ENCODE measurements around the gene PRLR. TPM values are rescaled to one million over a fixed set of nuclear protein-coding genes. Genes with fewer than 3 reads are reported as not detected.

Gene PRLR
- total RNA-seq, 1 experiment from 2014 or later = 2.5 TPM

DNA sequence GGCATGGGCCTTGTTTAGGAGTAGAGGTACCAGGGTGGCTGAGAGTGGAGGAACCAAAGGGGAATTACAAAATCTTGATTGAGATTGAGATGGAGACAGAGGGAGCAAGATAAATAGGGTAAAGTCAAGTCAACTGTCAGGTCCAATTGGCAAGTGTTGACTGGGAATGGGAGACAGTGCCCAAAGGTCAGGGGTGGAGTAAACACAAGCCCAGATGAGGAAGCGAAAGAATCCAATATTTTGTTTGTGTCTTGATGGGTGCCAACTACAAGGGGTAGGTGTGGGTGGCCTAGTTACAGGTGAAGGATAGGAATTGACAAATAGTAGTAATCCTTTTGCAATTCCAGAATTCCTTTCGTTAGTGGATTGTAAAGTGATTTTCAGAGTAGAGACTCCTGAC, 107.5 kb downstream of the PRLR start:
- no peak overlapping the region for H3K9ac ChIP-seq (ENCODE audit: extremely low read depth, insufficient read length, low read length)
- no peak overlapping the region for H2AFZ ChIP-seq (ENCODE audit: low read length)
- H2BK5ac ChIP-seq (ENCODE audit: insufficient read length, low read length) = no peak overlapping the region
- H4K5ac ChIP-seq (ENCODE audit: insufficient read length, low read depth, low read length) = no peak overlapping the region
- WGBS (ENCODE audit: extremely low coverage, insufficient read length, low lambda C conversion rate) = no CpG with 5 or more reads among the region's 2 CpGs
- Mint-ChIP-seq H3K27ac (no peak overlapping the region), H3K9me3 (no peaks in the 10 kb centered on the region), H3K27me3 (ENCODE audit: low read depth) (peaks cover 4% of the 10 kb centered on the region), H3K4me1 (no peaks in the 10 kb centered on the region), H3K4me3 (no peak overlapping the region), H3K36me3 (ENCODE audit: insufficient read depth in 1 of 3, low read depth in 3 of 3) (no peaks in the 10 kb centered on the region)
- H3K27me3 ChIP-seq (ENCODE audit: insufficient read depth, low read length) = no peaks in the 10 kb centered on the region
- no peak overlapping the region for H2BK15ac ChIP-seq (ENCODE audit: low read depth, low read length)
- no peaks in the 10 kb centered on the region for H3K23me2 ChIP-seq (ENCODE audit: insufficient read length, low read depth, low read length, poor library complexity, severe bottlenecking)
- no peak overlapping the region for H3K4me2 ChIP-seq (ENCODE audit: insufficient read depth, insufficient read length, low read length)
- H2BK120ac ChIP-seq (ENCODE audit: low read depth, low read length, poor library complexity, severe bottlenecking) = no peak overlapping the region
- H3K9me3 ChIP-seq (ENCODE audit: control insufficient read depth, low read depth, low read length) = no peaks in the 10 kb centered on the region
- no peak overlapping the region for H2BK20ac ChIP-seq (ENCODE audit: low read depth, low read length, poor library complexity, severe bottlenecking)
- H3K14ac ChIP-seq (ENCODE audit: insufficient read depth, low read length) = no peak overlapping the region
- H3K79me1 ChIP-seq (ENCODE audit: insufficient read depth, low read depth, low read length, poor library complexity, severe bottlenecking) = no peaks in the 10 kb centered on the region
- no peaks in the 10 kb centered on the region for H4K20me1 ChIP-seq (ENCODE audit: control insufficient read depth, insufficient read depth, insufficient read length)
- TF ChIP-seq, protein P1, sequence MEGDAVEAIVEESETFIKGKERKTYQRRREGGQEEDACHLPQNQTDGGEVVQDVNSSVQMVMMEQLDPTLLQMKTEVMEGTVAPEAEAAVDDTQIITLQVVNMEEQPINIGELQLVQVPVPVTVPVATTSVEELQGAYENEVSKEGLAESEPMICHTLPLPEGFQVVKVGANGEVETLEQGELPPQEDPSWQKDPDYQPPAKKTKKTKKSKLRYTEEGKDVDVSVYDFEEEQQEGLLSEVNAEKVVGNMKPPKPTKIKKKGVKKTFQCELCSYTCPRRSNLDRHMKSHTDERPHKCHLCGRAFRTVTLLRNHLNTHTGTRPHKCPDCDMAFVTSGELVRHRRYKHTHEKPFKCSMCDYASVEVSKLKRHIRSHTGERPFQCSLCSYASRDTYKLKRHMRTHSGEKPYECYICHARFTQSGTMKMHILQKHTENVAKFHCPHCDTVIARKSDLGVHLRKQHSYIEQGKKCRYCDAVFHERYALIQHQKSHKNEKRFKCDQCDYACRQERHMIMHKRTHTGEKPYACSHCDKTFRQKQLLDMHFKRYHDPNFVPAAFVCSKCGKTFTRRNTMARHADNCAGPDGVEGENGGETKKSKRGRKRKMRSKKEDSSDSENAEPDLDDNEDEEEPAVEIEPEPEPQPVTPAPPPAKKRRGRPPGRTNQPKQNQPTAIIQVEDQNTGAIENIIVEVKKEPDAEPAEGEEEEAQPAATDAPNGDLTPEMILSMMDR (conservative IDR thresholded peaks at IDR 0.05) = no peak
- H2AK5ac ChIP-seq (ENCODE audit: insufficient read length, low read length) = no peak overlapping the region
- no peaks in the 10 kb centered on the region for H3K4me1 ChIP-seq (ENCODE audit: insufficient read depth, low read length)
- H3K79me2 ChIP-seq (ENCODE audit: insufficient read depth, low read length) = no peaks in the 10 kb centered on the region
- no peak overlapping the region for H2BK12ac ChIP-seq (ENCODE audit: insufficient read length, low read depth, low read length)
- no peak overlapping the region for H3K56ac ChIP-seq (ENCODE audit: insufficient read length, low read depth, low read length)
- H3K4ac ChIP-seq (ENCODE audit: low read depth, low read length) = no peak overlapping the region
- no peak overlapping the region for H3K23ac ChIP-seq (ENCODE audit: insufficient read length, low read depth, low read length)
- H4K91ac ChIP-seq (ENCODE audit: insufficient read length, low read depth, low read length) = no peak overlapping the region
- no peak overlapping the region for H3K27ac ChIP-seq (ENCODE audit: insufficient read length, low read depth, low read length)
- DNase-seq = no peak
- no peak overlapping the region for H3K18ac ChIP-seq (ENCODE audit: insufficient read length, low read depth, low read length)
- no peak overlapping the region for H3T11ph ChIP-seq (ENCODE audit: low read length)
- no peak overlapping the region for H4K8ac ChIP-seq (replicated peaks; ENCODE audit: insufficient read length, low read depth, low read length)
